PC-3 (cell line): ENCODE measurements around the gene OR13C8.
"Not testable (repeated sequence)": the region's sequence is repeated elsewhere in the genome, so short reads cannot be mapped to it uniquely, and the experiment has no call there.

Source experiments
- EZH2 ChIP-seq: fragments of 300-600 bp; sonication (generic); IDR thresholded peaks from one replicate; pipeline ENCODE4 v1.6.1; 2017; ENCODE audit warnings: antibody characterized with exemption, mild to moderate bottlenecking, low read length; ENCODE audit not compliant: unreplicated experiment
- TF ChIP-seq, protein P1 (sequence below): fragments of 300-600 bp; sonication (generic); conservative IDR thresholded peaks from 2 replicates; pipeline ENCODE4 v1.5.1; 2017; ENCODE audit warnings: antibody characterized with exemption, low read depth, mild to moderate bottlenecking, low read length

DNA sequence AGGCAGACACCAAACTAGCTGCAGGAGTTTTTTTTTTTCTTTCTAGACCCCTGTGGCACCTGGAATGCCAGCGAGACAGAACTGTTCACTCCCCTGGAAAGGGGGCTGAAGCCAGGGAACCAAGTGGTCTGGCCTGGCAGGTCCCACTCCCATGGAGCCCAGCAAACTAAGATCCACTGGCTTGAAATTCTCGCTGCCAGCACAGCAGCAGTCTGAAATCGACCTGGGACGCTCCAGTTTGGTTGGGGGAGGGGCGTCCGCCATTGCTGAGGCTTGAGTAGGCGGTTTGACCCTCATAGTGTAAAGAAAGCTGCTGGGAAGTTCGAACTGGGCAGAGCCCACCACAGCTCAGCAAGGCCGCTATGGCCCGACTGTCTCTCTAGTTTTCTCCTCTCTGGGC, 48.7 kb upstream of the OR13C8 start:
- TF ChIP-seq, protein P1, sequence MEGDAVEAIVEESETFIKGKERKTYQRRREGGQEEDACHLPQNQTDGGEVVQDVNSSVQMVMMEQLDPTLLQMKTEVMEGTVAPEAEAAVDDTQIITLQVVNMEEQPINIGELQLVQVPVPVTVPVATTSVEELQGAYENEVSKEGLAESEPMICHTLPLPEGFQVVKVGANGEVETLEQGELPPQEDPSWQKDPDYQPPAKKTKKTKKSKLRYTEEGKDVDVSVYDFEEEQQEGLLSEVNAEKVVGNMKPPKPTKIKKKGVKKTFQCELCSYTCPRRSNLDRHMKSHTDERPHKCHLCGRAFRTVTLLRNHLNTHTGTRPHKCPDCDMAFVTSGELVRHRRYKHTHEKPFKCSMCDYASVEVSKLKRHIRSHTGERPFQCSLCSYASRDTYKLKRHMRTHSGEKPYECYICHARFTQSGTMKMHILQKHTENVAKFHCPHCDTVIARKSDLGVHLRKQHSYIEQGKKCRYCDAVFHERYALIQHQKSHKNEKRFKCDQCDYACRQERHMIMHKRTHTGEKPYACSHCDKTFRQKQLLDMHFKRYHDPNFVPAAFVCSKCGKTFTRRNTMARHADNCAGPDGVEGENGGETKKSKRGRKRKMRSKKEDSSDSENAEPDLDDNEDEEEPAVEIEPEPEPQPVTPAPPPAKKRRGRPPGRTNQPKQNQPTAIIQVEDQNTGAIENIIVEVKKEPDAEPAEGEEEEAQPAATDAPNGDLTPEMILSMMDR: not testable (repeated sequence)
- not testable (repeated sequence) for TF ChIP-seq EZH2
